ENCODE data around the gene MBOAT1.
"Not testable (repeated sequence)": the region's sequence is repeated elsewhere in the genome, so short reads cannot be mapped to it uniquely, and the experiment has no call there.

Gene MBOAT1

GRCh38 chr6:20212392-20213111, at the start of gene MBOAT1:
MBOAT1 (minus strand) TSS chr6:20212469; CDS start chr6:20212234, 235 bp downstream.
- DNase-seq (ENCODE audit: low read depth) = no peak

- no peak for DNase-seq (ENCODE audit: low read depth)
These were observed 49.4 kb upstream of the MBOAT1 start for GRCh38 chr6:20261685-20262084.

- no peak for DNase-seq (ENCODE audit: low read depth)
These were observed 48.1 kb upstream of the MBOAT1 start for GRCh38 chr6:20260360-20260759.

GRCh38 chr6:20259316-20260049, 47.2 kb upstream of the MBOAT1 start:
- DNase-seq (ENCODE audit: low read depth) = no peak

GRCh38 chr6:20255428-20255827, 43.2 kb upstream of the MBOAT1 start:
- no peak for DNase-seq (ENCODE audit: low read depth)

GRCh38 chr6:20254295-20254694, 42.0 kb upstream of the MBOAT1 start:
- no peak for DNase-seq (ENCODE audit: low read depth)

GRCh38 chr6:20253021-20253420, 40.8 kb upstream of the MBOAT1 start:
- no peak for DNase-seq (ENCODE audit: low read depth)

- DNase-seq (ENCODE audit: low read depth) = no peak
These were observed 40.0 kb upstream of the MBOAT1 start for GRCh38 chr6:20252311-20252710.

GRCh38 chr6:20251525-20251924, 39.3 kb upstream of the MBOAT1 start:
- no peak for DNase-seq (ENCODE audit: low read depth)

GRCh38 chr6:20246125-20246524, 33.9 kb upstream of the MBOAT1 start:
- DNase-seq (ENCODE audit: low read depth) = no peak

- DNase-seq (ENCODE audit: low read depth) = not testable (repeated sequence)
These were observed 32.8 kb upstream of the MBOAT1 start for GRCh38 chr6:20244807-20245681.

GRCh38 chr6:20243288-20243687, 31.0 kb upstream of the MBOAT1 start:
- no peak for DNase-seq (ENCODE audit: low read depth)

- no peak for DNase-seq (ENCODE audit: low read depth)
These were observed 30.1 kb upstream of the MBOAT1 start for GRCh38 chr6:20242397-20242796.

- DNase-seq (ENCODE audit: low read depth) = no peak
These were observed 28.8 kb upstream of the MBOAT1 start for GRCh38 chr6:20241102-20241501.

GRCh38 chr6:20238688-20239587, 26.7 kb upstream of the MBOAT1 start:
- no peak for DNase-seq (ENCODE audit: low read depth)

- no peak for DNase-seq (ENCODE audit: low read depth)
These were observed 25.6 kb upstream of the MBOAT1 start for GRCh38 chr6:20237677-20238460.

- no peak for DNase-seq (ENCODE audit: low read depth)
These were observed 24.8 kb upstream of the MBOAT1 start for GRCh38 chr6:20236909-20237600.

- no peak for DNase-seq (ENCODE audit: low read depth)
These were observed 24.1 kb upstream of the MBOAT1 start for GRCh38 chr6:20236344-20236743.

- DNase-seq (ENCODE audit: low read depth) = no peak
These were observed 22.8 kb upstream of the MBOAT1 start for GRCh38 chr6:20235041-20235440.

- DNase-seq (ENCODE audit: low read depth) = no peak
These were observed 21.9 kb upstream of the MBOAT1 start for GRCh38 chr6:20234136-20234535.

All from stimulated activated CD8-positive, alpha-beta memory T cell treated with anti-CD3 and anti-CD28 coated beads, Interleukin-7, amount 100 ng/mL, for 24 hours (primary cell).